Endodermal cell (in vitro differentiated cells): Measurements from ENCODE around the gene OLIG3. TPM values are rescaled to one million over a fixed set of nuclear protein-coding genes. Genes with fewer than 3 reads are reported as not detected.
A peak's percentile ranks its signal among the peaks of the same experiment; 100 is the strongest.

Experiments
- DNase-seq: peaks from one replicate; pipeline ENCODE4 v3.0.0-alpha.2; 2017
- H3K27ac ChIP-seq: 2 replicates; pipeline ENCODE4 v1.5.1; 2013; ENCODE audit warnings: mild to moderate bottlenecking, low read depth, low read length, moderate library complexity
- H3K27me3 ChIP-seq: 2 replicates; pipeline ENCODE4 v1.6.1; 2013; ENCODE audit warnings: mild to moderate bottlenecking, low read length, moderate library complexity; ENCODE audit not compliant: insufficient read depth, control insufficient read depth, poor library complexity, severe bottlenecking
- H3K36me3 ChIP-seq: 2 replicates; pipeline ENCODE4 v1.7.0; 2013; ENCODE audit warnings: mild to moderate bottlenecking, low read length, moderate library complexity; ENCODE audit not compliant: control insufficient read depth, insufficient read depth
- H3K4me1 ChIP-seq: one replicate; pipeline ENCODE4 v1.7.0; 2013; ENCODE audit warnings: low read length; ENCODE audit not compliant: control insufficient read depth, insufficient read depth
- H3K4me3 ChIP-seq: 2 replicates; pipeline ENCODE4 v1.5.1; 2013; ENCODE audit warnings: mild to moderate bottlenecking, low read length, moderate library complexity
- H3K9ac ChIP-seq: 2 replicates; pipeline ENCODE4 v1.6.1; 2013; ENCODE audit warnings: mild to moderate bottlenecking, low read length, moderate library complexity; ENCODE audit not compliant: poor library complexity, severe bottlenecking; ENCODE audit errors: extremely low read depth
- H3K9me3 ChIP-seq: 2 replicates; pipeline ENCODE4 v1.6.1; 2013; ENCODE audit warnings: mild to moderate bottlenecking, low read length, moderate library complexity; ENCODE audit not compliant: control insufficient read depth
- H3K27ac Mint-ChIP-seq: 2 replicates; pipeline ENCODE4 v1.8.0; 2020; ENCODE audit warnings: mixed read lengths
- H3K27me3 Mint-ChIP-seq: 2 replicates; pipeline ENCODE4 v1.8.0; 2021; ENCODE audit warnings: mild to moderate bottlenecking, mixed read lengths; ENCODE audit not compliant: insufficient read depth
- H3K36me3 Mint-ChIP-seq: 2 replicates; pipeline ENCODE4 v1.8.0; 2020; ENCODE audit warnings: low read depth, mixed read lengths
- H3K4me1 Mint-ChIP-seq: 2 replicates; pipeline ENCODE4 v1.8.0; 2020; ENCODE audit warnings: mixed read lengths
- H3K4me3 Mint-ChIP-seq: 2 replicates; pipeline ENCODE4 v1.8.0; 2020; ENCODE audit warnings: mild to moderate bottlenecking, moderate library complexity, mixed read lengths
- H3K9me3 Mint-ChIP-seq: 2 replicates; pipeline ENCODE4 v1.8.0; 2020; ENCODE audit warnings: mild to moderate bottlenecking, mixed read lengths
- CTCF ChIP-seq: fragments of 200-600 bp; sonication (generic); conservative IDR thresholded peaks from 2 replicates; pipeline ENCODE4 v1.5.0; 2021; ENCODE audit warnings: antibody characterized with exemption, mild to moderate bottlenecking
- WGBS, 2 experiments: methylation state at CpG; one replicate each; pipeline versions ENCODE4 v1.1.5 to v1.1.7; 2013; ENCODE audit warnings: missing lambda C conversion rate in 2 of 2, mixed read lengths in 1 of 2; ENCODE audit not compliant: insufficient coverage in 1 of 2, insufficient read length in 1 of 2; 5-methylcytosine and 5-hydroxymethylcytosine counted together
- total RNA-seq, 2 donors: library from RNA; stranded (reverse); fragmentation: NEBNext Ultra II Directional in 1 of 2; extraction: Animal tissue kit (Norgen Biotek cat#: 25700) in 1 of 2; gene quantifications; 2 replicates in 1 of 2; 3 replicates in 1 of 2; pipeline ENCODE4 v1.2.1, GENCODE V29; 2021

Gene OLIG3
- total RNA-seq, 2 donors from 2014 or later = not detected

DNA sequence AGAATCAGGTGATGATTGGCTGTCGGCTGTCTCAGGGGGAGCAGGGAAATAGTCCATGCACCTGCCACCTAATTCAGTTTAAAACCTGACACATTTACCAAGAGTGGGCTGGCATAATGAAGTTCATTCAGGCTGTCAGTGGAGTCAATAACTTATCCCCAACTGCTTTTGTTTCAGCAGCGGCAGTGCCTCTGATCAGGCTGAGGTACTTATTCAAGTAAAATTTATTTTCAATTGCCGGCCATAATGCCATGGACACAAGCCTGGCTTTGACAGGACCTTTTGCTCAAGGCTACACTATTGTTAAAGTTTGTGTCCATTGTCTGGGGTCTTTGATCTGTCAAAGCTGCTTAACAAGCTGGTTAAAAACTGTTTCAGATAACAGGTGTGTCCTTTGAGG, 20.6 kb downstream of the OLIG3 start:
- Histone ChIP-seq H3K9me3 (no peaks in the 10 kb centered on the region), H3K36me3 (no peaks in the 10 kb centered on the region), H3K9ac (no peak overlapping the region), H3K27ac (peak overlapping the region; percentile 15), H3K4me1 (no peaks in the 10 kb centered on the region), H3K27me3 (no peaks in the 10 kb centered on the region), H3K4me3 (no peak overlapping the region)
- TF ChIP-seq CTCF = no peak
- H3K4me1 Mint-ChIP-seq = peaks cover 9% of the 10 kb centered on the region
- H3K9me3 Mint-ChIP-seq = no peaks in the 10 kb centered on the region
- H3K27me3 Mint-ChIP-seq = peaks cover 15% of the 10 kb centered on the region
- 77 to 93% methylated on average over 3 of the region's 3 CpGs for WGBS, 2 experiments
- no peak overlapping the region for H3K4me3 Mint-ChIP-seq
- H3K36me3 Mint-ChIP-seq = no peaks in the 10 kb centered on the region
- DNase-seq = no peak
- H3K27ac Mint-ChIP-seq = no peak overlapping the region

DNA sequence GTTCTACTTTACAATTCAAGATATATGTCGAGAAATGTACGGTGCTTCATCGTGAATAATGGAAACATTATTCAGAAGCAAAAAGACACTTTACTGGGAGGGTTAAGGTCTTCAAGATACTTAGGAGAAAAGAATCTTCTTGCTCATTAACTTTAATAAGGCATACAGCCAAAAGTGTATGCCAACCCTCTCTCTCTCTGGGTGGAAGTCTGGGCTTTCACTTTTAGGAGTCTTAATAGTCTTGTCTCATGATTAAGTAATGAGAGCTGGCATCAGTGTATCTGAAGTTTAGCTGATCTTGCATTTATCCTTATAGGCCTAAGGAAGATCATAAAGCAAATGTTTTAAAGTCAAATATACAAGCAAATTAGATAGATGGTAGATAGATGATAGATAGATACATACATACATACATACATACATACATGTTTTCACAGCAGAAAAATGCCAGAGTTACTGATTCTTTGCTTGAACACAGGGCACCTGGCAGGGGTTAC, 21.5 kb downstream of the OLIG3 start:
- Mint-ChIP-seq H3K27me3 (peaks cover 13% of the 10 kb centered on the region), H3K4me1 (peaks cover 9% of the 10 kb centered on the region), H3K4me3 (no peak overlapping the region), H3K9me3 (no peaks in the 10 kb centered on the region), H3K27ac (no peak overlapping the region), H3K36me3 (no peaks in the 10 kb centered on the region)
- no peaks in the 10 kb centered on the region for H3K9me3 ChIP-seq
- H3K4me1 ChIP-seq = no peaks in the 10 kb centered on the region
- H3K27me3 ChIP-seq = no peaks in the 10 kb centered on the region
- H3K36me3 ChIP-seq = no peaks in the 10 kb centered on the region
- WGBS, 2 experiments = 94% methylated on average over 3 of the region's 3 CpGs; no CpG with 5 or more reads in 1 of the 2 experiments
- H3K4me3 ChIP-seq = no peak overlapping the region
- TF ChIP-seq CTCF = no peak
- DNase-seq = no peak
- no peak overlapping the region for H3K27ac ChIP-seq
- no peak overlapping the region for H3K9ac ChIP-seq

DNA sequence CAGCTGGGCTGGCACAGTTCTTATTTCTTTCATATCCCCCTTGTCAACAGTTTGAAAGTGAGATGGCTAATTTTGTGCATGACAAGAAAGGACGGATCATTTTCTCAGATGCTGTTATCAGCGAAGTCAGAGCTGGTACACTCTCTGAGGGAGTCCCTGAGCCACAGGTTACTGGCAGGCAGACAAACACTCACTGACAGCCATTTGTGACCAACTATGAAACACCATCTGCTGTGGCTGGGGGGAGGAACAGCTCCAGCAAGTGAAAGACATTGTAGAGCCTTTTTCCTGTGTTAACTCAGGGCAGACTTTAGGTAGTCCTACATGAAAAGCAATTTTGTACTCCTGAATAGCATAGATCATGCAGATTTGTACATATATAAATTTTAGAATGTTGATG, 22.2 kb downstream of the OLIG3 start:
- no peaks in the 10 kb centered on the region for H3K36me3 Mint-ChIP-seq
- H3K27me3 Mint-ChIP-seq = peaks cover 6% of the 10 kb centered on the region
- no peaks in the 10 kb centered on the region for H3K4me1 ChIP-seq
- no peaks in the 10 kb centered on the region for H3K27me3 ChIP-seq
- H3K9me3 Mint-ChIP-seq = no peaks in the 10 kb centered on the region
- peaks cover 9% of the 10 kb centered on the region for H3K4me1 Mint-ChIP-seq
- peak overlapping the region; percentile 46 for H3K27ac ChIP-seq
- no peaks in the 10 kb centered on the region for H3K36me3 ChIP-seq
- no peak for DNase-seq
- H3K9ac ChIP-seq = no peak overlapping the region
- H3K4me3 Mint-ChIP-seq = no peak overlapping the region
- TF ChIP-seq CTCF = no peak
- no peaks in the 10 kb centered on the region for H3K9me3 ChIP-seq
- H3K27ac Mint-ChIP-seq = no peak overlapping the region
- no peak overlapping the region for H3K4me3 ChIP-seq
- 92 to 100% methylated on average over 2 of the region's 2 CpGs for WGBS, 2 experiments
